Measurements from ENCODE around the gene WNT5B.

The WNT5B gene

GRCh38 chr12:1584326-1584725, 44.7 kb upstream of the WNT5B start:
- no peaks in the 10 kb centered on the region for H3K9me3 ChIP-seq (ENCODE audit: low read length)
- H3K36me3 ChIP-seq (ENCODE audit: insufficient read depth, low read length), result peaks cover 4% of the 10 kb centered on the region; the same call in 1 of the 2 replicates
- H3K4me1 ChIP-seq (ENCODE audit: insufficient read depth, low read length, severe bottlenecking), result peaks cover 36% of the 10 kb centered on the region
- H3K9ac ChIP-seq (ENCODE audit: low read length), result no peak overlapping the region
- H3K4me3 ChIP-seq (ENCODE audit: low read depth, low read length, poor library complexity, severe bottlenecking), result no peak overlapping the region
- no peaks in the 10 kb centered on the region for H3K79me2 ChIP-seq (ENCODE audit: insufficient read depth, low read length)
- no peaks in the 10 kb centered on the region; the same call in 1 of the 2 replicates for H4K20me1 ChIP-seq (ENCODE audit: insufficient read depth, low read length)
- TF ChIP-seq EZH2 (IDR thresholded peaks at IDR 0.05; ENCODE audit: borderline replicate concordance, low read length), result no peak
- no peak for TF ChIP-seq CTCF (IDR thresholded peaks at IDR 0.05; ENCODE audit: low read length)
- no peak overlapping the region for H2AFZ ChIP-seq (ENCODE audit: low read length)
- H3K27ac ChIP-seq (ENCODE audit: low read depth, low read length, poor library complexity, severe bottlenecking), result no peak overlapping the region
- H3F3A ChIP-seq (ENCODE audit: insufficient read depth, low read length), result no peaks in the 10 kb centered on the region
- no peaks in the 10 kb centered on the region for H3K9me2 ChIP-seq (ENCODE audit: low read depth, low read length)
- H3K4me2 ChIP-seq (ENCODE audit: low read length), result no peak overlapping the region
- H3K27me3 ChIP-seq (ENCODE audit: insufficient read depth, low read length), result no peaks in the 10 kb centered on the region

- peaks cover under 1% of the 10 kb centered on the region; the same call in 1 of the 2 replicates for H3F3A ChIP-seq (ENCODE audit: insufficient read depth, low read length)
- peaks cover 57% of the 10 kb centered on the region for H3K4me1 ChIP-seq (ENCODE audit: insufficient read depth, low read length, severe bottlenecking)
- no peak overlapping the region for H3K27ac ChIP-seq (ENCODE audit: low read depth, low read length, poor library complexity, severe bottlenecking)
- H3K4me2 ChIP-seq (ENCODE audit: low read length), result no peak overlapping the region
- no peaks in the 10 kb centered on the region for H3K27me3 ChIP-seq (ENCODE audit: insufficient read depth, low read length)
- H3K9me2 ChIP-seq (ENCODE audit: low read depth, low read length), result no peaks in the 10 kb centered on the region
- H2AFZ ChIP-seq (ENCODE audit: low read length), result no peak overlapping the region
- no peaks in the 10 kb centered on the region; the same call in 1 of the 2 replicates for H4K20me1 ChIP-seq (ENCODE audit: insufficient read depth, low read length)
- no peak overlapping the region for H3K9ac ChIP-seq (ENCODE audit: low read length)
- H3K79me2 ChIP-seq (ENCODE audit: insufficient read depth, low read length), result peaks cover 35% of the 10 kb centered on the region
- H3K4me3 ChIP-seq (ENCODE audit: low read depth, low read length, poor library complexity, severe bottlenecking), result no peak overlapping the region
- no peak for TF ChIP-seq CTCF (IDR thresholded peaks at IDR 0.05; ENCODE audit: low read length)
- no peak for TF ChIP-seq EZH2 (IDR thresholded peaks at IDR 0.05; ENCODE audit: borderline replicate concordance, low read length)
- no peaks in the 10 kb centered on the region for H3K9me3 ChIP-seq (ENCODE audit: low read length)
- peaks cover 23% of the 10 kb centered on the region for H3K36me3 ChIP-seq (ENCODE audit: insufficient read depth, low read length)
Measured at GRCh38 chr12:1587927-1588574, 41.0 kb upstream of the WNT5B start.

GRCh38 chr12:1588575-1588947, 40.5 kb upstream of the WNT5B start:
- no peak overlapping the region for H3K4me3 ChIP-seq (ENCODE audit: low read depth, low read length, poor library complexity, severe bottlenecking)
- peaks cover 56% of the 10 kb centered on the region for H3K4me1 ChIP-seq (ENCODE audit: insufficient read depth, low read length, severe bottlenecking)
- no peaks in the 10 kb centered on the region for H3K9me3 ChIP-seq (ENCODE audit: low read length)
- H3K27ac ChIP-seq (ENCODE audit: low read depth, low read length, poor library complexity, severe bottlenecking), result no peak overlapping the region
- peaks cover 6% of the 10 kb centered on the region; the same call in 1 of the 2 replicates for H3F3A ChIP-seq (ENCODE audit: insufficient read depth, low read length)
- no peak overlapping the region for H3K4me2 ChIP-seq (ENCODE audit: low read length)
- H3K27me3 ChIP-seq (ENCODE audit: insufficient read depth, low read length), result no peaks in the 10 kb centered on the region
- peaks cover 37% of the 10 kb centered on the region for H3K79me2 ChIP-seq (ENCODE audit: insufficient read depth, low read length)
- H4K20me1 ChIP-seq (ENCODE audit: insufficient read depth, low read length), result no peaks in the 10 kb centered on the region; the same call in 1 of the 2 replicates
- H3K9ac ChIP-seq (ENCODE audit: low read length), result no peak overlapping the region
- no peaks in the 10 kb centered on the region for H3K9me2 ChIP-seq (ENCODE audit: low read depth, low read length)
- TF ChIP-seq EZH2 (IDR thresholded peaks at IDR 0.05; ENCODE audit: borderline replicate concordance, low read length) (no peak), CTCF (IDR thresholded peaks at IDR 0.05; ENCODE audit: low read length) (no peak)
- H3K36me3 ChIP-seq (ENCODE audit: insufficient read depth, low read length), result peaks cover 24% of the 10 kb centered on the region
- H2AFZ ChIP-seq (ENCODE audit: low read length), result no peak overlapping the region
